GM18508 (cell line): Measurements from ENCODE around the gene MRTFA.
A peak's percentile ranks its signal among the peaks of the same experiment; 100 is the strongest.
"Not testable (repeated sequence)": the region's sequence is repeated elsewhere in the genome, so short reads cannot be mapped to it uniquely, and the experiment has no call there.

Experiments used
- ATAC-seq: cut with Tn5 transposase; IDR thresholded peaks from one replicate; pipeline ENCODE4 v1.9.1; 2021; ENCODE audit warnings: moderate number of reproducible peaks; ENCODE audit not compliant: insufficient read depth, unreplicated experiment

Gene MRTFA

DNA sequence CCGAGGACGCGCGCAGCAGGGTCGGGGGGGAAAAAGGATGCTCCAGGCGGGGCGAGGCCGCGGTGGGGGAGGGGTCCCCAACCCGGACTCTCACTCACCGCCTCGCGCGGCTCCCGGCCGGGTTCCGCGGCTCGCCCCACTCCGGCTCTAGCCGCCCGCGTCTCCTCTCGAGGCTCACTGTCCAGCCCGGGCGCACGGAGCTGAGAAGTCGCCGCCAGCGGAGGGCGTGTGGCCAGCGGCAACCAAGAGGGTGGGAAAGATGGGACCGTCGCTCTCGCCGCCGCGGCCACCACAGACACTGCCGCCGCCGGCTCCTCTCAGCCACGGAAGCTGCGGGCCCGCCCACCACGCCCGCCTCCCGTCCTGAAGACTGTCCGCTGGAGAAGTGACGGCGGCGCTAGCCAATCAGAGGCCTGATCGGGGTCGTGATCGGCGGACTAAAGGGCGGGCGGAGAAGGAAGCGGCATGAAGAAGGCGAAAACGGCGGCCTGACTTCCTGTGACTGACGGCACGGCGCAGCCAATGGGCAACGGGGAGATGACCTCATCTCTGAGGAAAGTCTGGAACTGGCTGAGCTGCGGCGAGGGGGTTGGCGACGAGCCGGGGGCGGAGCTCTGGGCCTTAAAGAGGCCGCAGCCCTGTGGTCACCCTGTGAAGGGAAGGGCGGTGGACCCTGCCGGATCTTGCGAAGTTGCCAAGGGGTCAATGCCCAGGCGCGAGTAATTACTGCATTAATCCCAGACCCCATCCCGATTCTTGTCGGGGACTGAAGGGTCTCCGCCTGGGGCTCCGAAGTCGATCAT lies at the start of gene MRTFA:
MRTFA (minus strand) TSS at position 340 of the 803 bp plus-strand sequence.
- ATAC-seq, result peak; percentile 69

DNA sequence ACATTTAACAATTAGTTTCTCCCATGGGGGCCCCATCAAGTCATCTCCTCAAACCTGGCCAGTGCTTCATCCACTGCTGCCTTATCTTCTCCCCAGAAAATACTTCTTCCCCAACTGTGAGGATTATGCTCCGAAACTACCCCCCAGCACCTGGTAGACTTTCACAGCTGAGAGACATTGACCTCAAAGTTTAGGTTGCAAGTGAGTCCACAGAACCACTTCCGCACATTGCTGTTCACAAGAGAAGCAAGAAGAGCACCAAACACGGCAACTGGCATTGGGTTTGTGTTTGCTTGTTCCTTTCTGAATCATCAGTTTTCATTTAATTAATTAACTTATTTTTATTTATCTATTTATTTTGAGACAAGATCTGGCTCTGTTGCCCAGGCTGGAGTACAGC lies 48.9 kb upstream of the MRTFA start:
- ATAC-seq, result no peak

DNA sequence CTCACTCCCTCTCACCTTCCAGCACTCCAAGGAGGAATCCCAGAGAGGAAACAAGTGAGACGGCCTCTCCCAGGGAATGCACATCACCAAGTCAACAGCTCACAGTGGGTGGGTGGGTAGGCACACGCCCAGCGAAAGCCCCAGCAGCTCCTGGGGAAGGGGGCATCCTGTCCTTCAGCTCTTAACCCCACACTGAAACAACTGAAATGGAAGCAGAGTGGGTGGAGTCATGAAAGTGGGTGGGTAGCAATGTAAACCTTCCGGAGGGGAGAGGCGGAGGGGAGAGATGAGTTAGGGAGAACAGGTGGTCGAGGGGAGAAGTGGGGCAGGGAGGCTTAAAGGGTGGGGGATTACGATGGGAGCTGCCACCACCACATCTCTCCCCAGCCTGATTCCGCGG lies 48.2 kb upstream of the MRTFA start:
- no peak for ATAC-seq

DNA sequence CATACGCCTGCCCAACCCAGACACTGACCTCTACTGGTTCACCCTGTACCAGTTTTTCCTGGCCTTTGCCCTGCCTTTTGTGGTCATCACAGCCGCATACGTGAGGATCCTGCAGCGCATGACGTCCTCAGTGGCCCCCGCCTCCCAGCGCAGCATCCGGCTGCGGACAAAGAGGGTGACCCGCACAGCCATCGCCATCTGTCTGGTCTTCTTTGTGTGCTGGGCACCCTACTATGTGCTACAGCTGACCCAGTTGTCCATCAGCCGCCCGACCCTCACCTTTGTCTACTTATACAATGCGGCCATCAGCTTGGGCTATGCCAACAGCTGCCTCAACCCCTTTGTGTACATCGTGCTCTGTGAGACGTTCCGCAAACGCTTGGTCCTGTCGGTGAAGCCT lies 44.9 kb upstream of the MRTFA start:
- no peak for ATAC-seq

DNA sequence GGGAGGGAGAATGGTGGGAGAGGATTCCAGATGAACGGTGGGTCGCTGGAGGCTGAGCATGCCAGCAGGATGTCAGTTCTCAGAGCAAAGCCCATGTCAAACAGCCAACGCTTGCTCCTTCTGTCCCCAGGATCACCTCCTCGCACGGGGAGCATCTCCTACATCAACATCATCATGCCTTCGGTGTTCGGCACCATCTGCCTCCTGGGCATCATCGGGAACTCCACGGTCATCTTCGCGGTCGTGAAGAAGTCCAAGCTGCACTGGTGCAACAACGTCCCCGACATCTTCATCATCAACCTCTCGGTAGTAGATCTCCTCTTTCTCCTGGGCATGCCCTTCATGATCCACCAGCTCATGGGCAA lies 44.3 kb upstream of the MRTFA start:
- no peak for ATAC-seq

DNA sequence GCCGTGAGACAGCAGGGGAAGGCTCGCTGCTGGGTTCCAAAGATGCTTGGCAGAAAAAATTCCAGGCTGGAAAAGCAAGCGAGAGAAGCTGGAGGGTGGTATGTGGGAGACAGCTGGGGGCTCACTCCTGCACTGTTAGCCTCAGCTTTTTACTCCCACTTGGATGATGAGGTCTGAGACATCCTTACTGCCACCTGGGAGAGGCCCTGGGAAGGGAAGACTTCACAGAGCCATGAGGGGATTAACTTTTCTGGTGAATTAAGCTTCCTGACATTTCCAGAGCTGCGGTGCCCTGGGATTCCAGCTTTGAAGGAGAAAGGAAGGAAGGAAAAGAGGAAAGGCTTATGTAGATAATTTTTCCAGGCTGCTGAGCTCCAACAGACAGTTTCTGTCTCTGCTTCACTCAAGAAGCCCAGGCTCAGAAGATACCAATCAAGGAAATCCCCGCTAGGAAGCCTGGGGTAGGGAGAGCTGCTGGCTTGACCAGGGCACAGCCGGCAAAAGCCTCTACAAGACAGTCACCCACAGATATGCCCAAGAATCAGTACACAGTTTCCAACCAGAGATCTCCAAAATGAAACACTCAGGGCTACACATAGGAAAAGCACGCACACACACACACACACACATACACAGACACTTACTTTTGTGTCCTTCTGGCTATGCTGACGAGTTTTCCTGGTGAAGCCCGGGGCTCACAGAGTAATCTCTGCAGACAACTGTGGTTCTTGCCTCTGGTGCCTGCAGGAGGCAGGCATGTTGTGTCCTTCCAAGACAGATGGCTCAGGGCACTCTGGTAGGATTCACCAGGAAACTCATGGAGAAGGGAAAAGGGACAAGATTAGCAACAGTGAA lies 43.7 kb upstream of the MRTFA start:
- ATAC-seq, result no peak

DNA sequence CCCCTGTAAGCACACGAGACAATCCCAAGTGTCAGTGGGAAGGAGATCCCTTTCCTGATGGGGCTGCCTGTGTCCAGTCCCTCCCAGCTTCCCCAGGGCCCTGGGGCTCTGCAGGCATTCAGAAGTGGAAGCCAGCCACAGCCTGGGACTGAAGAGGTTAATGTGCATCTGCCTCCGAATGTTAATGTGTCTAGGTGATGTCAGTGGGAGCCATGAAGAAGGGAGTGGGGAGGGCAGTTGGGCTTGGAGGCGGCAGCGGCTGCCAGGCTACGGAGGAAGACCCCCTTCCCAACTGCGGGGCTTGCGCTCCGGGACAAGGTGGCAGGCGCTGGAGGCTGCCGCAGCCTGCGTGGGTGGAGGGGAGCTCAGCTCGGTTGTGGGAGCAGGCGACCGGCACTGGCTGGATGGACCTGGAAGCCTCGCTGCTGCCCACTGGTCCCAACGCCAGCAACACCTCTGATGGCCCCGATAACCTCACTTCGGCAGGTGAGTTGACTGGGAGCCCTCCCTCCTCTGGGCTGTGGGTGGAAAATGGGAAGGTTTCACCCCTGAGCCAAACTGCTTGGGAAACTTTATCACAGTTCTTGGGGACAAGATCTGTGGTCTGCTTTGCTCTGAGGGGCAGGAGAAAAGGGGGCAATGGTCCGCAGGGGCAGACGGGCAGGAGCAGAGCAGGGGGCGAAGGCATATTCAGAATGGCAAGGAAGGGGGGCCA lies 42.9 kb upstream of the MRTFA start, which contains the start of gene MCHR1:
MCHR1 (plus strand) TSS at position 236 of the 715 bp plus-strand sequence; CDS start at position 405, 169 bp downstream.
- ATAC-seq, result no peak

DNA sequence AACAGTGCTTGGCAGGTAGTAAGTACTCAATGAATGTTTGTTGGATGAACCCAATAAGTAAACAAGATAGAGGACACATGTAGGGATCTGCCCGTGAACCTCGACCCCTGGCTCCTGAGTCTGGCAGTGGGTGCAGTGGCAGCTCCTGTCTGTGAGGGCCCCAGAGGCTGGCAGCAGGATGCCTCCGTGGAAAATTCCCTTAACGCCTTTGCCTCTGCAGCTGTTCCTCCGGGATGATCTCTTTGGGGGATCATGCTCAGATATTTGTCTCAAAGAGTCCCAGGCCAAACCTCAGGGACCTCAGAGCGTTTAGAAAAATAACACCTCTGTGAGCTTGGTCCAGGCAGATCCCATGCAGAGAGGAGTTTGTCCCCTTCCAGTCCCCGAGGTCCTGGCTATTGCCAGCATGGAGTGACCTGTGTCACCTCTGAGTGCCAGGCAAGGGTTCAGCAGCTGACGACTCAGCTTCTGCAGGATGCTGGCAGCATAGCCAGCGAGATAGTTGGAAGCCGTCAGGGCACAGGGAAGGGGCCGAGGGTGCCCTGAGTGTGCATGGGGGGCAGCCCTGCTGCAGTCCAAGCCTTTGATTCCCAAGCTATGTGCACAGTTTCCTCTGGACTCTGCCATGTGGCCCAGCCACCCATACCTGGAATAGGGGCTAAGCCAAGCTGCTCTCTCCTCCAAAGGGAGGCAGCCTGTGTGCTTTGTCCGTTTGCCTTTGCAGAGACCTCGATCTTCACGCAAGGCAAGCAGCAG lies 42.2 kb upstream of the MRTFA start:
- no peak for ATAC-seq

DNA sequence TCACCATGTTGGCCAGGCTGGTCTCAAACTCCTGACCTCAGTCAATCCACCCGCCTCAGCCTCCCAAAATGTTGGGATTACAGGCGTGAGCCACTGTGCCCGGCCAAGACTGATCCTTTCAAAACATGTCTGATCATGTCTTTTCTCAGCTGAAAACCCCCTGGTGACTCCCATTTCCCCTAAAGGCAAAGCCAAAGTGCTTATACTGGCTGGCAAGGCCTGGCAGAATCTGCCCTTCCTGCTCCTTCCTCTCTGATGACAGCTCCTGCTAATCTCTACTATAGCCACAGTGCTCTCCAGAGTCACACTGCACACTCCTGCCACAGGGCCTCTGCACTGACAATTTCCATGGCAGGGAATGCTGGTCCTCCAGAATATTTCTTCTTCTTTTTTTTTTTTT lies 40.1 kb upstream of the MRTFA start:
- no peak for ATAC-seq

DNA sequence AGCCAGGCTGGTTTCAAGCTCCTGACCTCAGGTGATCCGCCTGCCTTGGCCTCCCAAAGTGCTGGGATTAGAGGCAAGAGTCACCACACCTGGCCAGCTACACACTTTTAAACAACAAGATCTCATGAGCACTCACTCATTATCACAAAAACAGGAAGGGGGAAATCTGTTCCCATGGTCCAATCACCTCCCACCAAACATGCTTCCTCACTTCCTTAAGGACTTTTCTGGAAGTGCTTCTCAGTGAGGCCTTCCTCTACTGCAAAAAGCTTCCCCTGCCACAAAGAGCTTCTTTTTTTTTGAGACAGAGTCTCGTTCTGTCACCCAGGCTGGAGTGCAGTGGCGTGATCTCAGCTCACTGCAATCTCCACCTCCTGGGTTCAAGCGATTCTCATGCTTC lies 39.6 kb upstream of the MRTFA start:
- ATAC-seq, result not testable (repeated sequence)

DNA sequence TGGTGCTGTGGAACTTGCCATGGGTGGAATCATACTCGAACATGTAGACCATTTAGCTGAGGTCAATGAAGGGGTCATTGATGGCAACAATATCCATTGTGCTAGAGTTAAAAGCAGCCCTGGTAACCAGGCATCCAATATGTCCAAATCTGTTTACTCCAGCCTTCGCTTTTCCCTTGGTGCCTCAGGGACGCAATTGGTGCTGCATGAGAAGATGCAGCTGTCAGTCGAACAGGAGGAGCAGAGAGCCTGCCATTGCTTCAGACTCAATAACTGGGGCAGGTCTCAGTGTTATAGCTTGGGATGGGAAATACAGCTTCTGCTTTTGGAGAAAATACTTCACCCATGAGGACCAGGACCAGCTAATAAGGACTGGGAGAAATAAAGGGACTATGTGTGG lies 37.8 kb upstream of the MRTFA start:
- no peak for ATAC-seq

DNA sequence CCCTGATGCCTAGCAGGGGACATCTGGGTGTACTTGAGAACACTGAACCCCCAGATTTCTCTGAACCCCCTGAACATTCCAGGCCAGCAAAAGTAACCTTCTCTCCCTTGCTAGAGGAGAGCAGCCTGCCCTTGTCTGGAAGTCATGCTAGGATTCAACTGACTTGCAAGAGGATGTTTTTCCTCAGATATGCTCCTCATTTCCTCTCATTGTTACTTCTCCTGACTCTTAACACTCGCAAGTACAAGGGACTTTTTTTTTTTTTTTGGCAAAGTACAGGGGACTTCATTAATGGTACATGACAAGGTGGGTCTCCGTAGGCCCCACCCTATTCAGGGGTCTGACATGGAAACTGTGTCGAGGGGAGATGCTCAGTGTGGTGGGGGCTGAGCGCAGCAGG lies 36.5 kb upstream of the MRTFA start:
- ATAC-seq, result no peak

DNA sequence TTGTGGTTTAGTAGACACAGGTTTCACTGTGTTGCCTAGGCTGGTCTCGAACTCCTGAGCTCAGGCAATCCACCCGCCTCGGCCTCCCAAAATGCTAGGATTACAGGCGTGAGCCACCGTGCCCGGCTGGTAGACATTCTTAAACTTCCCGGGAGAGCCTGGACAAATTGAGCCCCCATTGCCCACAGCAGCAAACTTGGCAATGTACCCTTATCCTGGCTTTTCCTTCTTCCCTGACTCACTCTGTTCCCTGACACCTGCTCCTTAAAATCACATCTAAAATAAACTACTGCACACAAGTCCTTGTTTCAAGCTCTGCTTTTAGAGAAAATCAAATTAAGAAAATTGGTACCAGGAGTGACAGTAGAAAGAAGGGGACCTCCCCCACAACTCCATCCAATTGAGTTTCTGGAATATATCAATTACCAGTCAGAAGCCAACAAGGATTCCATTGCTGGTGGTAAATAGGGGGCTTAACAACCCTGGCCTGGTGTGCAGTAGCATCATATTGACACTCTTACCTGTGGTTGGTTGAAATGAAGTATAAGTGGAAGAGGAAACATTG lies 35.4 kb upstream of the MRTFA start:
- no peak for ATAC-seq

DNA sequence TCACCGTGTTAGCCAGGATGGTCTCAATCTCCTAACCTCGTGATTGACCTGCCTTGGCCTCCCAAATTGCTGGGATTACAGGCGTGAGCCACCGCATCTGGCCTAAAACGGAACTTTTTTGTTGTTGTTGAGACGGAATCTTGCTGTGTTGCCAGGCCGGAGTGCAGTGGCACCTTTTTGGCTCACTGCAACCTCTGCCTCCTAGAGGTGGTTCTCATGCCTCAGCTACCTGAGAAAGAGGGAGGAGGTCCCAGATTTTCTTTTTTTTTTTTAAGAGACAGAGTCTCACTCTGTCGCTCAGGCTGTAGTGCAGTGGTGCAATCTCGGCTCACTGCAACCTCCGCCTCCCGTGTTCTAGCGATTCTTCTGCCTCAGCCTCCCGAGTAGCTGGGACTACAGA lies 34.9 kb upstream of the MRTFA start:
- no peak for ATAC-seq

DNA sequence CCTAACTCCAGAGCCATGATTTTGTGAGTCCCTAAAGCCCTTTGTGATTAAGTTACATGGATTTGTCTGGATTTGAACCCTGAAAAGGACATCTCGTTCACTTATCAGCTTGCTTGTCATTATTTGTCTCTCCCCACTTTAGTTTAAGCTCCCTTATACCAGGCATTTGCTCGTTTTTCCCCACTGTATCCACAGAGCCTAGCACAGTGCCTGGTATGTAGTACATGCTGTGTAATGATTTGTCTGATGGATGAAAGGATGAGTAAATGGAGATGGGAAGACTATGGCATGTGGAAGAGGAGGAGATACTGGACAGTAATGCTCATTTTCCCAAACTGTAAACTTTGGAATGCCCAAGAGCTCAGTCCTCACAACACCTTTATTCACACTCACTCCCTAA lies 33.5 kb upstream of the MRTFA start:
- ATAC-seq, result no peak

DNA sequence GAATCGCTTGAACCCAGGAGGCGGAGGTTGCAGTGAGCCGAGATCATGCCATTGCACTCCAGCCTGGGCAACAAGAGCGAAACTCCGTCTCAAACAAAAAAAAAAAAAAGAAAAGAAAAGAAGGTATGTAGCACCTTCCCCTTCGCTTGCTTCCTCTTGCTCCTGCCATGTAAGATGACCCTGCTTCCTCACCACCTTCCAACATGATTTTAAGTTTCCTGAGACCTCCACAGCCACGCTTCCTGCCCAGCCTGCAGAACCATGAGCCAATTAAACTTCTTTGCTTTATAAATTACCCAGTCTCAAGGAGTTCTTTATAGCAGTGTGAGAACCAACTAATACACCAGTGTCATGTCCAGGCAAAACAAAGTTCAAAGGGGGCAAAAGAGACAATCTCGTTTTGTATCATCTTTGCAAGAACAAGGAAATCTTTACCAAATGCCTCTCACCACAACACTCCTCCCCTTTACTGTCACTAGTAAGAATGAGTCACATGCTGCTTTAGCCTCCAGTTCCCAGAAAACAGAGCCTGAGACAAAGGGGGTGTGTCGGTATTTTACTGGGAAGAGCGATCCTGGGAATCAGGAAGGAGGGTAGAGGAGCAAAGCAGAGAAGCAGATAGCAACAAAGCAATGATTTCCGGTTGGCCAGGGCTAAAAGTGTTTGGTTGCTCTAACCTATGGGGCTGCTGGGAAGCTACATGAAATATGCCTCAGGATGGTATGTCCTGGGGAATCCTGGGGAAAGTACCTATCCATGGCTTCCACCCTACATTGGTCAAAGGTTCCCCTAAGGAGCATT lies 32.3 kb upstream of the MRTFA start:
- ATAC-seq, result no peak

DNA sequence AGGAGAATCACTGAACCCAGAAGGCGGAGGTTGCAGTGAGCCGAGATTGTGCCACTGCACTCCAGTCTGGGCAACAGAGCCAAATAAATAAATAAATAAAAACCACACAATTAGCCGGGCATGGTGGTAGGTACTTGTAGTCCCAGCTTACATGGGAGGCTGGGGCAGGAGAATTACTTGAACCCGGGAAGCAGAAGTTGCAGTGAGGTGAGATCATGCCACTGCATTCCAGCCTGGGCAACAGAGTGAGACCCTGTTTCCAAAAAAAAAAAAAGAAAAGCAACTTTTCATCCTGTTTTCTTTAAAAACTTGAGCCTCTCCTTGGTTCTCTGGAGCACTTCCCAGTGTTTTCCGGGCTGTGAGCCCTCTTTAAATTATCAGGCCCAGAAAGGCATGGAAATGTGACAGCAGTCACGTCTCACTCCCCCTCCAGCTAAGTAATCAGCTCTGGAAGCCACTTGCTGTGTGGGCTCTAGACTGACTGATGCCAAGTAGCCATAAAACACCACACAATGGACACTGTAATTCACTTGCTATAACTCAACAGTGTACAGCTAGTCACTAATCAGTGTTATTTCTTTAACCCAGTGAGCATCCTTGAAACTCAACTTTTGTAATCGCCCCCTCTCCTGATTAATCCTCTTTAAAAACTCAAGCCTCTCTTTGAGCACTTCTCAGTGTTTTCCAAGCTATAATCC lies 29.8 kb upstream of the MRTFA start:
- no peak for ATAC-seq

DNA sequence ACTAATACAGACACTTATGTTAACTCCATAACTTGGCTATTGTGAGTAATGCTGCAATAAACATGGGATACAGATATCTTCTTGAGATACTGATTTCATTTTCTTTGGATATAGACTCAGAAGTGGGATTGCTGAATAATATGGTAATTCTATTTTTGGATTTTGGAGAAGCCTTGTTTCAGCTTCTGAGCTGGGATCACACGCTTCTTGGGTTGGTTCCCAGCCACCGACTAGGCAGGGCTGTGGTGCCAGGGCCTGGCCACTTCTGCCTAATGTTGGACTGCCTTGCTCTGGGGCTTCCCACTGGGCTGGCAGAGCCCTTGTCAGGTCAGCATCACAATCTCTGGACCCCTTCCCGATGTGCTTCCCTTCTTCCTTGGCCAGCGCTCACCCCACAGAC lies 28.8 kb upstream of the MRTFA start:
- ATAC-seq, result no peak

DNA sequence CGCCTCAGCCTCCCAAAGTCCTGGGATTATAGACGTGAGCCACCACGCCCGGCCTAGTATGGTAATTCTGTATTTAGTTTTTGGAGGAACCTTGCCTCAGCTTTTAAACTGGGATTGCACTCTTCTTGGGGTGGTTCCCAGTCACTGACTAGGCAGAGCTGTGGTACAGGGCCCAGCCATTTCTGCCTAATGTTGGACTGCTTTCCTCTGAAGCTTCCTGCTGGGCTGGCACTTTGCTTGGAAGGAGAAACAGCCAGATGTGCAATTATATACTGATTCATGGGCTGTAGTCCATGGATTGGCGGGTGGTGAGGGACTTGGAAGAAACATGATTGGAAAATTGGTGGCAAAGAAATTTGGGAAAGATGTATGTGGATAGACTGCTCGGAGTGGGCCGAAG lies 25.2 kb upstream of the MRTFA start:
- no peak for ATAC-seq
